Lower leg skin (tissue), 4 donors: ENCODE results near the gene COG5. TPM values are rescaled to one million over a fixed set of nuclear protein-coding genes. Genes with fewer than 3 reads are reported as not detected.

Experiments
- DNase-seq, 2 donors: peaks; one replicate each; pipeline ENCODE4 v3.0.0-alpha.2; 2019; ENCODE audit warnings: low spot score in 2 of 2
- H3K4me3 ChIP-seq: fragments of 200-600 bp; sonication (generic); 2 replicates; pipeline ENCODE4 v1.5.1; 2017; ENCODE audit warnings: mild to moderate bottlenecking, low read depth; ENCODE audit not compliant: poor library complexity, severe bottlenecking
- CTCF ChIP-seq, 3 donors: fragments of 450-650 bp; IDR thresholded peaks; one replicate each; pipeline ENCODE4 v1.5.1; 2016; ENCODE audit warnings: antibody characterized with exemption in 3 of 3, mild to moderate bottlenecking in 3 of 3, moderate library complexity in 2 of 3
- POLR2A ChIP-seq, 2 donors: fragments of 450-650 bp; IDR thresholded peaks; one replicate each; pipeline ENCODE4 v1.6.1; 2016 to 2017; ENCODE audit warnings: antibody characterized with exemption in 2 of 2, mild to moderate bottlenecking in 1 of 2, moderate library complexity in 1 of 2
- WGBS, 2 donors: methylation state at CpG; one replicate each; pipeline ENCODE4 v1.1.5; 2018; 5-methylcytosine and 5-hydroxymethylcytosine counted together
- intact Hi-C: fragments of 100-400 bp; cut with DNase I; formaldehyde crosslinking; loops from one replicate; pipeline ENCODE4 v1.15.0; 2023; ENCODE audit warnings: low total_unique reads
- total RNA-seq, 4 donors: library from RNA; depleted of rRNA; stranded (reverse); fragments of >200 nt; gene quantifications; one replicate each; pipeline ENCODE4 v1.1.0, GENCODE V29; 2016

COG5 gene
- total RNA-seq, 4 donors from 2014 or later: 34.4 to 50.6 (median 43.4) TPM

DNA sequence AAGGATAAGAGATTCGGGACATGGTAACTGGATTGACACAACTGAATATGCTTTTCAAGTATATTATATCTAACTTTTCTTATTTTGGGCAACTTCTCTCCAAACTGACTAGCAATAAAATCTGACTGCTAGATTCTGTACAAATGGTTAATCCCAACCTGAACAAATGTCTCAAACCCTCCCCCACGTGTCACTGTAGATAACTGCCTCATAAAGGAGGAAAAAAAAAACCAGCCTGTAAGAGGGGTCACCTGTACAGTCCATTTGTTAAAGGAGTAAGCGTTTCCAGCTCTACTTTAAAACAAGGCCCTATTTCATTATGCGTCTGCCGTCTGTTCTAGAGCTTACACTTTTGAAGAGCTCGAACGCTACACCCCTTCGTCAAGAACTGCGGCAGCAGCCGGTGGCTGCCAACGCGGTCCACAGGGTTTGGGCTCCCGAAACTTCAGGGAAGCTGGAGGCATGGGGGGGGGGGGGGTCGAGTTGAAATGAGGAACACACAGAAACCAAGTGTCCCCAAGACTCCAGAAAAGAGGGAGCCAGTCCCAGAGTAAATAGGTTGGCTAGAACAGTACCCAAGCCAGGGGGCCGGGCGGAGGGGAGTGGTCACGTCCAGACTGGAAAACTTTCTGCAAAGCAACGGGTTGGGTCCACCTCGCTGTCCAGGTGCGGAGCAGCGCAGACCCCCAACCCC, 492 bp downstream of the COG5 start:
- TF ChIP-seq POLR2A (IDR thresholded peaks at IDR 0.05) (no peak), CTCF (IDR thresholded peaks at IDR 0.05) (no peak)
- H3K4me3 ChIP-seq: peak overlapping the region; percentile 99
- 2 to 3% methylated on average over 19 to 20 of the region's 21 CpGs for WGBS, 2 donors
- intact Hi-C loops: no loop called here
- peak in 1 of 2 donors; percentile 27 for DNase-seq

- TF ChIP-seq CTCF (IDR thresholded peaks at IDR 0.05) (no peak), POLR2A (IDR thresholded peaks at IDR 0.05) (no peak)
- DNase-seq: no peak
- intact Hi-C loops: no loop called here
- no peak overlapping the region for H3K4me3 ChIP-seq
- WGBS, 2 donors: 62 to 63% methylated on average over 6 of the region's 6 CpGs
Observed at GRCh38 chr7:107560898-107561516, 2.7 kb downstream of the COG5 start.

GRCh38 chr7:107559864-107560263, 3.9 kb downstream of the COG5 start:
- TF ChIP-seq POLR2A (IDR thresholded peaks at IDR 0.05) (no peak), CTCF (IDR thresholded peaks at IDR 0.05) (no peak)
- WGBS, 2 donors: 53 to 60% methylated on average over 2 of the region's 2 CpGs
- DNase-seq: no peak
- H3K4me3 ChIP-seq: no peak overlapping the region
- intact Hi-C loops: no loop called here

GRCh38 chr7:107555893-107556292, 7.8 kb downstream of the COG5 start:
- no peak for DNase-seq
- 94 to 98% methylated on average over 3 of the region's 3 CpGs for WGBS, 2 donors
- no peak for TF ChIP-seq CTCF (IDR thresholded peaks at IDR 0.05)
- no peak for TF ChIP-seq POLR2A (IDR thresholded peaks at IDR 0.05)
- H3K4me3 ChIP-seq: no peak overlapping the region
- intact Hi-C loops: no loop called here

- no peak for TF ChIP-seq CTCF (IDR thresholded peaks at IDR 0.05)
- no peak for TF ChIP-seq POLR2A (IDR thresholded peaks at IDR 0.05)
- WGBS, 2 donors: 100% methylated on average over 1 of the region's 1 CpG
- intact Hi-C loops: no loop called here
Observed at GRCh38 chr7:107551936-107552335, 11.8 kb downstream of the COG5 start.

More at GRCh38 chr7:107551936-107552335, 11.8 kb downstream of the COG5 start:
- DNase-seq: no peak
- H3K4me3 ChIP-seq: no peak overlapping the region
